ENCODE data around the gene REEP5.

DNA sequence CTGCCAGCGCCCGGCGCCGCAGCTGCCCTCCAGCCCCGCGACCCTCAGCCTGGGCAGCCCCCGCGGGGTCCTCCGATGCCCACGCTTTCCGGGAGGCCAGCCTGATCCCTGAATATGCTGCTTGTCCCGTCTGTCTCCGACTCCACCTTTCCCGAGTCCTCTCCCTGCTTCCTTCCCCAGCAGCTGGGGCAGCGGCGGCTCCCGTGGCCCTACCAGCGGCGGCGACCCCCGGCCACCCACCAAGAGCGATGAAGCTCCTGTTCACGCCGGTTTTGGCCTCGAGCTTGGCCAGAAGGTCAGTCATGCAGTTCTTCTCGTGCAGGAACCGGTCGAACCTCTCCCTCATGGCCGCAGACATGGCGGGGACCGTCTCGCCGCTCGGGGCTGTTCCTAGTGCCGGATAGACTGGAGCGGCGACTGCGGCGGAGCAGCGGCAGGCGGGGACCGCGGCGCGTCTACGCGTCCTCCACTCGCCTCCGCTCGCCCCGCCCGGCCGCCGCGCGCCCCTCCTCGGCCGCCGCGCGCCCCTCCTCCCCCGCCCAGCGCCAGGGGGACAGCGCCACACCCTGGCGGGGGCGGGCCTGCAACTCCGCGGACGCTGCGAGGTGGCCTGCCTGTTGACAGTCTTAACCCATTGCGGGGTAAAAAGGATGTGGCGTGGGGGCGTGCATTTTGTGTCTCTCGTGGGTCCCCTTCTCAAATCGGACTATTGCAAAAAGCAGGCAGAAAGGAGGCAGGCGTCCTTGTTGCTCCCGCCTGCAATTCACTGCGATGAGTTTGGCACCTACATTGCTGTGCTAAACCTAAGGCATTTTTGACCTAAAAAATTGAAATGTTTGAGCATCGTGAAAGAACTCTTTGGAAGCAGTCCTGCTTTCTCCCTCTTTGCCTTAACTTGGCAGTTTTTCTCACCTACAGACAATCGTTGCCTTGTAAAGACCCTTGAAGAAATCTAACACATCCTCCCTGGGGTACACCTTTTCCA is at the start of gene REEP5:
- peak; percentile 93 to 95 for TF ChIP-seq POLR2A (IDR thresholded peaks at IDR 0.05; ENCODE audit: insufficient read depth in 1 of 2, low read depth in 2 of 2, low read length in 2 of 2)
- TF ChIP-seq ZNF160 (CRISPR knock-in tag; IDR thresholded peaks at IDR 0.05) = 0 out of 2 replicates have a peak, but pooled peaks have one; percentile 75
- no peak for TF ChIP-seq ZNF839 (CRISPR knock-in tag; IDR thresholded peaks at IDR 0.05; ENCODE audit: borderline replicate concordance)
- TF ChIP-seq ZFP82 (CRISPR knock-in tag; IDR thresholded peaks at IDR 0.05; ENCODE audit: borderline replicate concordance) = no peak
- no peak for TF ChIP-seq CEBPB (IDR thresholded peaks at IDR 0.05; ENCODE audit: borderline replicate concordance, low read depth, low read length)
- TF ChIP-seq, protein P1, sequence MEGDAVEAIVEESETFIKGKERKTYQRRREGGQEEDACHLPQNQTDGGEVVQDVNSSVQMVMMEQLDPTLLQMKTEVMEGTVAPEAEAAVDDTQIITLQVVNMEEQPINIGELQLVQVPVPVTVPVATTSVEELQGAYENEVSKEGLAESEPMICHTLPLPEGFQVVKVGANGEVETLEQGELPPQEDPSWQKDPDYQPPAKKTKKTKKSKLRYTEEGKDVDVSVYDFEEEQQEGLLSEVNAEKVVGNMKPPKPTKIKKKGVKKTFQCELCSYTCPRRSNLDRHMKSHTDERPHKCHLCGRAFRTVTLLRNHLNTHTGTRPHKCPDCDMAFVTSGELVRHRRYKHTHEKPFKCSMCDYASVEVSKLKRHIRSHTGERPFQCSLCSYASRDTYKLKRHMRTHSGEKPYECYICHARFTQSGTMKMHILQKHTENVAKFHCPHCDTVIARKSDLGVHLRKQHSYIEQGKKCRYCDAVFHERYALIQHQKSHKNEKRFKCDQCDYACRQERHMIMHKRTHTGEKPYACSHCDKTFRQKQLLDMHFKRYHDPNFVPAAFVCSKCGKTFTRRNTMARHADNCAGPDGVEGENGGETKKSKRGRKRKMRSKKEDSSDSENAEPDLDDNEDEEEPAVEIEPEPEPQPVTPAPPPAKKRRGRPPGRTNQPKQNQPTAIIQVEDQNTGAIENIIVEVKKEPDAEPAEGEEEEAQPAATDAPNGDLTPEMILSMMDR (CRISPR knock-in tag; IDR thresholded peaks at IDR 0.05) = peak; percentile 81
